HG03342 (cell line): ENCODE results near the gene HPRT1.

ENCODE experiments used
- ATAC-seq: cut with Tn5 transposase; IDR thresholded peaks from one replicate; pipeline ENCODE4 v1.9.1; 2021; ENCODE audit warnings: mild to moderate bottlenecking, moderate library complexity; ENCODE audit not compliant: unreplicated experiment

The HPRT1 gene

DNA sequence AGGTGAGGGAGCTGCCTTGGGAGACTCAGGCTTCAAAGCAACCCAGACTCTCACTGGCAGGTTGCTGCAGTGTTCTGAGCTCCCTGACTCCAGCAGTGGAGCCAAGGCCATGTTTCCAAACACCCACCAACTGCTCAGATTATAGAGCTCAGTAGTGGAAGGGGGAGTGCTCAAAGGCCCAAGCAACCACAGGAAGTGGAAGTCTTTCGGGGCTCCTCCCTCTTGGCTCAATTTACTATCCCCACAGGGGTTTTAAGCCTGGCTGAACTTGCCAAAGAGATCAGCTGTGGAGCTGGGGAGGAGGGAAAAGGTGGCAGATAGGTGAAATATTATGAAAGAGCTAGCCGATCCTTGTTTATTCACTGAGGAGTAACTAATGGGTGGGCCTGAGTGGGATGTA, 82.5 kb downstream of the HPRT1 start:
- ATAC-seq = peak; percentile 64

DNA sequence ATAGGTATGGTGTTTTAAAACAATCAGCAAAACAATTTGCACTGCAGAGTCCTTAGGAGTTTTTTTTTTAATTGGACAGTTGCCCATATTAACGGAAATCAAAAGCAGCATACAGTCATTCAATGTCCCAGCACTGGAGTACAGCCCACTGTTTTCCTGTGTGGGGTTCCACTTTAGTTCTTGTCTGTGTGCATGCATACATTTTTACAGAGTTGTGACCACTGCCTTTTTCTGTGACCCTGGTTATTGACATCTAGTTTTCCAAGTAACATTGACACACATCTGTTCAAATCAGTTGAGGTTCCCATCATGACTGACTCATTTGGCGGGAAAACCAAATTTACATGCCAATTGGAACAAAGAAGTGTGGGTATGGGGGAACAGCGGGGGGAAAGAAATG, 83.3 kb downstream of the HPRT1 start:
- no peak for ATAC-seq

DNA sequence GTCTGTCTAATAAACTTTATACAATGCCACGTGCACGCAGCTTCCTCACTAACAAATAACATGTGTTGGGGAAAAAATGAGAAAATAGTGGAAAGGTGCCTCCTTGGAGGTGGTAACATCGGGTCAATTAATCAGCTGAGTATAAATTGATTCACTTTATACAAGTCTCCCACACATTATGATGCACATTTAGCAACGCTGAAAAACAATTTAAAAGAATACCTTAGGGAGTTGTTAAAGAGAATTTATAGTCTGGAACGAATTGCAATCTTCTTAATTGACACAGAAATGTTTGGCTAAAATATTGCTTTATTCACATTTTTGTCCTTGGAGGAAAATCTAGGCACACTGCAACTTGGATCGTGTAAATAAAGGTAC, 84.2 kb downstream of the HPRT1 start:
- ATAC-seq = no peak

DNA sequence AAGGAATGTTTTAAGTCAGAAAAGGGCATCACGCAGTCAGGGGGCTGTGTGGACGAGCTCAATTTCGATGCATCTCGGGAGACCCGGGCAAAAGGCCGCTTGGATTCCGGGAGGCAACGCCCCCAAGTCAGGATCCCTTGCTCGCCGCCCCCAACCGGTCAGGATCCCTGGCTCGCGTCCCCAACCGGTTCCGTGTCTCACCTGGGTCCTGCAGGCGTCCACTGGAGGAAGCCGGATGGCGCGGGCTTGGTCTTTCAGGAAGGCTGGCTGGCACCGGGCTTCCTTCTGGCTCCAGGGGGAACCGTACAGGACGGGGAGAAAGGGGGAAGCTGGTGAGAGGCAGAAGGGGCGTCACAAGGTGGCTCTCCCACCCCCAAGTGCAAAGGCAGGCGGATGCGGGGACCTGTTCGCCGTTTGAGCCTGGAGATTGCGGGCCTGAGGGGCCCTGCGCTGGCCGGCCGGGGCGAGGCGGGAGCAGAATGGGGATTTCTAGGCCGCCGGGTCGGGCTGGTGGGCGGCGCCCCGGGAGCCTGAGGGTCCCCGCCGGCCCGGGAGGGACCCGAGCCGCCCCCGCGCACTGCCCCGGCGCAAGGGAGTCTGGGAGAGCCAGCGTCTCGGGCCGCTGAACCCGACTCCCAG, 84.7 kb downstream of the HPRT1 start:
- no peak for ATAC-seq

DNA sequence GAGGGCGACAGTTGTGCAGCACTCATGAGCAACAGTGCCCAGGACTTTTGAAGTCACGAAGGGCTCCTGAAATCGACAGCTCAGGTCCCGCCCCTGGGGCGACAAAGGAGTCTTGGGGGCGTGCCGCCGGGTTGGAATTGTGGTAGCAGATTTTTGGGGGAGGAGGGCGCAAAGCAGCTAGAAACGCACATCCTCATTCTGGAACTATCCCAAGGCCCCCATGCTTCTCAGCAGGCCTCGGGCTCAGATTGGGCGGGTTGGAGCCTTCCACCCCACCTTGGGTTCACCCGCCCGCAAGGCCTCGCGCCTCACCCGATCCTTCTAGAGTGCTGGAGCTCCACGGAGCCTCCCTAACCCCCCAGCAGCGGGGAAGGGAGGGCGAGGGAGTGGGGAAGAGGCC, 85.5 kb downstream of the HPRT1 start:
- no peak for ATAC-seq

DNA sequence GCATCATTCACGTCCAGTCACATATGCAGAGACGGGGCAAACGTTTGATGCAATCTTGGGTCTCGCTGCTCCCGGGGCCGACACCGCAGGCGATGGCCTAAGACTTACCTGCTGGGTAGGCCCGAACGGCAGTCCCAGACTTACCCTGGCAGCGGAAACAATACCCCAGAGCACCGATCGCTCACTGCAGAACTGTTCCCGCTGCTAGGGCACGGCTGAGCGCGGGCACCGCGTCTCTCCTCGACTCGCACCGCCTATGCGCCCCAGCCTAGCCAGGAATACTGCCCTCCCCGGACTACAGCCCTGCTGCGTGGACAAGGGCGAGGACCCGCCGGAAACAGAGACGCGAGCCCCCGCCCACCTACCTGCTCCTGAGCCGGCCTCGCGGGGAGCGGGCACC, 86.2 kb downstream of the HPRT1 start:
- ATAC-seq = no peak

DNA sequence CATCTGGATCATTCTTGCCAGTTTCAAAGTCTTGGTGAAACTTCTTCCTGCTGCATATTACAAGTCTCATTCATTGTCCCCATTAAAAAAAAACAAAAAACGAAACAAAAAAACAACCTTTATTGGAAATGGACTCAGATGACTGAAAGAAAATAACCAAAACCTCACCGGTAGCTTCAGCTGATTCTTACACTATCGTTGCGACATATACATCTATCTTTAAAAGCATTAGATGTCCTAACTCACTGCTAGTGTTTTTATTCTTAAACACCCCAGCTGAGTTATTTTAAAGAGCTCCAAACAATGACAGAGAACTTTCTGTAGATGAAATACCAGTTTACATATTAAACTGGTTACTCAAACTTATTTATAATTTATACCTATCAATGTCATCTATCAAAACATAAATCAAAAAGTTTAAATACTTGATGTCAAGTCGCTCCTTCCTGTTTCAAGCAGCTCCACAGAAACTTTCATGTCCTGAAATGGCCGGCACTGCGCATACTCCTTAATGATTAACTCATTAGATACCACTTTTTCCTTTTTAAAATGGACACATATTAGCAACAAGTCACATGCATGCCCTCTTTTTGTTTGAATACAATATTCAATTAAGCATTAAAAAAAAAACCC, 87.2 kb downstream of the HPRT1 start:
- no peak for ATAC-seq

DNA sequence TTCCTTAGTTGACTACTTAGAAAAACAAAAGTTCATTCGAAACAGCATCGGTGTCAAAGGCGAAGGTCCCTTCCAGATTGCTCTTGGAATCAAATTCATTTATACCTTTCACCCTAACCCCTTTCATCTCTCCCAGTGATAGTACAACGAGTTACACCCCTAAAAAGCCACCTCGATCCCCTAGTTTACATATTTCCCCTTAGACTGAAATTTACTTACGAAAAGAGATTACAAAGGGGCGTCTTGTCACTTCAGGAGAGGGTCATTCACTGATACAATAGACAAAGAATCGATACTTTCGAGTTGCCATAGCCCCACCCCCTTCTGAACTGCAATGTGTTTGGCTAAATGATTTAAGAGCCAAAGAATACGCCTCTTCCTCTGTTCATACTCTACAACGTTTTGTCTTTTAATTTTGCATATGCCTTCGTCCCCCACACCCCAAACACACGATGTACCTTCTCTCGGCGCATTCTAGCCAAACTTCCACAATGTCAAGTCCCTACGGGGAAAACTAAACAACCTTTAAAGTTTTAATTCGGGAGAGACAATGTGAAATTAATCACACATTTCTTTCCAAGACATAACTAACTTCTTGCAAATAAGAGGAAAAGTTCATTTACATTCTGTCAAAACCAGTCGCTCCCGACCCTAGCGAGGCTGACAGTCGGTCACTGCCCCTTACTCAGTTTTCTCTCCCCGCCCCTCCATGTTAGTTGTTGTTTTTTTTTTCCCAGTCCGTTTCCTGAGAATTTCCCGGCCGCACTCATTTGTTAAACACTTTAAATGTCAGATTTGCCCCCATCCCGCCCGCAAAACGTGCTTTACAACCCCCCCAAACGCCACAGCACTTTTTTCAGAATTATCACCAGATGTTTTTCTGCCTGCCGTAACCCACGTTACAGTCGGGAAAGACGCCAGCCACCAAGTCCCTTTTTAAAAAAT, 88.6 kb downstream of the HPRT1 start:
- ATAC-seq = no peak
